ENCODE data around the gene OAF. TPM values are rescaled to one million over a fixed set of nuclear protein-coding genes. Genes with fewer than 3 reads are reported as not detected.
A peak's percentile ranks its signal among the peaks of the same experiment; 100 is the strongest.

OAF gene
- total RNA-seq, 2 donors from 2014 or later: 14.5 to 17.4 TPM

DNA sequence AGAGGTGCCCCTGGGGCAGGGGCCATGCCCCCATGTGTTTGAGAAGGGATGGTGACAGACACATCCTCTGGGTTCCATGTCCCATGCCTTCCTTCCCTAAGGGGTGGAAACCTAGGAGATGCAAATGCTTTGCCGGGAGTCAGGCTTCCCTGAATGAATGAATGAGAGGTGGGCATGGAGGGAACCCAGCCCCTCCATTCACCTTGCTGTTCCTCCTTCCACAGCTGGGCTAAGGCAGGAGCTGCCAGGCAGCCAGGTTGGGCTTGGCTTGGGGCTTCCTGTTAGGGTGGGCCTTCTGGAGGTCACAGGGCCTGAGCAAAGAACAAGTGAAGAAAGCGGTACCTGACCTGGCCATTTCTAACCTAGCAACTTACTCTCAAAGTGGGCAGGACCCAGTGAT, 30.0 kb downstream of the OAF start:
- Histone ChIP-seq H3K27ac (no peak overlapping the region), H3K4me1 (replicated peaks) (peaks cover 2% of the 10 kb centered on the region), H3K4me3 (no peak overlapping the region), H3K27me3 (replicated peaks; ENCODE audit: insufficient read depth) (no peaks in the 10 kb centered on the region), H3K36me3 (no peaks in the 10 kb centered on the region), H3K9me3 (no peaks in the 10 kb centered on the region)
- no peak for DNase-seq (ENCODE audit: low spot score)
- WGBS: 88% methylated on average over 2 of the region's 2 CpGs
- no peak for TF ChIP-seq POLR2AphosphoS5 (IDR thresholded peaks at IDR 0.05)
- no peak for TF ChIP-seq POLR2A (IDR thresholded peaks at IDR 0.05)
- TF ChIP-seq, protein P1, sequence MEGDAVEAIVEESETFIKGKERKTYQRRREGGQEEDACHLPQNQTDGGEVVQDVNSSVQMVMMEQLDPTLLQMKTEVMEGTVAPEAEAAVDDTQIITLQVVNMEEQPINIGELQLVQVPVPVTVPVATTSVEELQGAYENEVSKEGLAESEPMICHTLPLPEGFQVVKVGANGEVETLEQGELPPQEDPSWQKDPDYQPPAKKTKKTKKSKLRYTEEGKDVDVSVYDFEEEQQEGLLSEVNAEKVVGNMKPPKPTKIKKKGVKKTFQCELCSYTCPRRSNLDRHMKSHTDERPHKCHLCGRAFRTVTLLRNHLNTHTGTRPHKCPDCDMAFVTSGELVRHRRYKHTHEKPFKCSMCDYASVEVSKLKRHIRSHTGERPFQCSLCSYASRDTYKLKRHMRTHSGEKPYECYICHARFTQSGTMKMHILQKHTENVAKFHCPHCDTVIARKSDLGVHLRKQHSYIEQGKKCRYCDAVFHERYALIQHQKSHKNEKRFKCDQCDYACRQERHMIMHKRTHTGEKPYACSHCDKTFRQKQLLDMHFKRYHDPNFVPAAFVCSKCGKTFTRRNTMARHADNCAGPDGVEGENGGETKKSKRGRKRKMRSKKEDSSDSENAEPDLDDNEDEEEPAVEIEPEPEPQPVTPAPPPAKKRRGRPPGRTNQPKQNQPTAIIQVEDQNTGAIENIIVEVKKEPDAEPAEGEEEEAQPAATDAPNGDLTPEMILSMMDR (IDR thresholded peaks at IDR 0.05): no peak
- intact Hi-C loops (cut with DNase I): no loop called here

DNA sequence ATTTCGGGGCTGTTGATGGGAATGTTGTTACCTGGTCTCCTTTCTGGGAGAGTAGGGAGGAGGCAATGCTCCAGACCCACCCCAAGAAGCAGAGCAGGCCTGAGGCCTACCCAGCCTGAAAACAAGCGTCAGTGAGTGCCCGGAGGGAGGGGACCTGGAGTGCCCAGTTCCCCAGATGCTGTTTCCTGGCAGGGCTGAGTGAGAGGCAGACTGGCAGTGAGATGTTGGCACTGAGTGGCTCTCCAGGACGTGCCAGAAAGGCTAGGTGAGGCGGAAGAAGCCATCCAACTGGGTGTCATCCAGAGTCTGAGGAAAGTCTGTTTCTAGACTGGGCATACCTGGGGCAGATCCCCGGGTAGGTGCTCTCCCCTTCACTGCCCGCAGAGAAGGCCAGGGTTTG, 30.4 kb downstream of the OAF start:
- no peaks in the 10 kb centered on the region for H3K27me3 ChIP-seq (replicated peaks; ENCODE audit: insufficient read depth)
- DNase-seq (ENCODE audit: low spot score): peak; percentile 90
- H3K27ac ChIP-seq: no peak overlapping the region
- peaks cover 2% of the 10 kb centered on the region for H3K4me1 ChIP-seq (replicated peaks)
- WGBS: 46% methylated on average over 7 of the region's 7 CpGs
- TF ChIP-seq POLR2A (IDR thresholded peaks at IDR 0.05) (no peak), POLR2AphosphoS5 (IDR thresholded peaks at IDR 0.05) (peak; percentile 79)
- TF ChIP-seq, protein P1 (IDR thresholded peaks at IDR 0.05): no peak
- H3K36me3 ChIP-seq: no peaks in the 10 kb centered on the region
- intact Hi-C loops (cut with DNase I): no loop called here
- H3K9me3 ChIP-seq: no peaks in the 10 kb centered on the region
- no peak overlapping the region for H3K4me3 ChIP-seq

DNA sequence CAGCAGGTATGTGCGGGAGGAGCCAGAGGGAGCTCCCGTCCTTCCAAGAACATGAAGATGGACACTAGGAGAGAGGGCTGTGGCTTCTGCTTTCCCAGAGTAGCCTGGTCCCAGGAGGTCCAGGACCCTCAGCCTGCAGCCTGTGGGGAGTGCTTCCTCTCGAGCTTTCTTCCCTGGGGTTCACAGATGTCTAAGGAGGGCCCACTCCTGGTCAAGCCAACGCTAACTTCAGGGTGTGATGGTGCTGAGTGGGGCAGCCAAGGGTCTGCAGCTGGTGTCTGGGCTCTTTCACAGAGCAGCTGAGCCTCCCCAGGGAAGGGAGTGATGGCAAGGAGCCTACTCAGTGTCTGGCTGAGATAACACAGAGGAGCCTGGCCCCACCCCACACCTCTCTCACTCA, 32.4 kb downstream of the OAF start:
- H3K36me3 ChIP-seq: no peaks in the 10 kb centered on the region
- peaks cover 2% of the 10 kb centered on the region for H3K4me1 ChIP-seq (replicated peaks)
- TF ChIP-seq POLR2AphosphoS5 (IDR thresholded peaks at IDR 0.05): no peak
- intact Hi-C loops (cut with DNase I): no loop called here
- H3K27ac ChIP-seq: no peak overlapping the region
- H3K9me3 ChIP-seq: no peaks in the 10 kb centered on the region
- no peaks in the 10 kb centered on the region for H3K27me3 ChIP-seq (replicated peaks; ENCODE audit: insufficient read depth)
- no peak overlapping the region for H3K4me3 ChIP-seq
- 85% methylated on average over 4 of the region's 4 CpGs for WGBS
- no peak for DNase-seq (ENCODE audit: low spot score)

DNA sequence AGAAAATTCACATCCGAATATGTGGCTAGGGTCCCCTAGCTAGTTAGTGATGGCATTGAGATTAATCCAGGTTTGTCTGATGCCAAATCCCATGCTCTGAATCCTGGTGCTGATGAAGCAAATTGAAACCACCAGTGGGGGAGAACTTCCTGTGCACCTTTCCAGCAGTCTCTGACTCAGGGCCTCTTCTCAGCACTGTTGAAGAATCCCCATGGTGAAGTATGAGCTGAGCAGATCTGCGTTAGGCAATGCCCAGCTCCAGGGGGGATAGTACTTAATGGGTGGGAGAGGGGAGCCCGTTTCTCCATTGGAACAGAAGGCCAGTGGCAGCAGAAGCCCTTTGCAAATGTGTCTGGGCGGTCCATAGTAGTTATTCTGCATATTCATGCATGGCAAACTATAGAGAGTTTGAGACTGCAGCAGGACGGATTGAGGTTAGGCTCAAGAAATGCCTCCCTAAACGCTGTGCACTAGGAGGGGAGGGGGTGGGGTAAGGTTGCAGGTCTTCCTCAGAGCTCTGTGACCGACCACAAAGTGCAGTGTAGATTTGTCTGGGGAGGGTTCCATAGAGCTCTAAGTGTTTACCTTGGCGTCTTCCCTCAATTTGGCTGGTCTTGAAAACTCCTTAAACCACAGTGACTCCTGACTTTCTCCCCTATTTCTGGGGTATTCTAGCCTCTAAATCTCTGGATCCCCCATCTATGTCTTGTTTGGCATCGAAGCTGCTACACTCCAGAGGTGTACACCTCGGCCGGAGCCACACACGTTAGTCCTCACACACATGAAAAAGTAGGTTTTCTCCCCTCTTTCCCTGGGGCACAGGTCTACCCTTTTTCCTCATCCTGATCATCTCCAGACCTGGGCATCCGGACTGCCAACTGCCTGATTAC, 33.9 kb downstream of the OAF start:
- DNase-seq (ENCODE audit: low spot score): no peak
- WGBS: 72% methylated on average over 13 of the region's 13 CpGs
- no peaks in the 10 kb centered on the region for H3K36me3 ChIP-seq
- TF ChIP-seq POLR2A (IDR thresholded peaks at IDR 0.05) (no peak), POLR2AphosphoS5 (IDR thresholded peaks at IDR 0.05) (no peak)
- TF ChIP-seq, protein P1 (IDR thresholded peaks at IDR 0.05): no peak
- H3K9me3 ChIP-seq: no peaks in the 10 kb centered on the region
- no peak overlapping the region for H3K4me3 ChIP-seq
- H3K4me1 ChIP-seq (replicated peaks): peaks cover 2% of the 10 kb centered on the region
- no peaks in the 10 kb centered on the region for H3K27me3 ChIP-seq (replicated peaks; ENCODE audit: insufficient read depth)
- no peak overlapping the region for H3K27ac ChIP-seq
- intact Hi-C loops (cut with DNase I): no loop called here

DNA sequence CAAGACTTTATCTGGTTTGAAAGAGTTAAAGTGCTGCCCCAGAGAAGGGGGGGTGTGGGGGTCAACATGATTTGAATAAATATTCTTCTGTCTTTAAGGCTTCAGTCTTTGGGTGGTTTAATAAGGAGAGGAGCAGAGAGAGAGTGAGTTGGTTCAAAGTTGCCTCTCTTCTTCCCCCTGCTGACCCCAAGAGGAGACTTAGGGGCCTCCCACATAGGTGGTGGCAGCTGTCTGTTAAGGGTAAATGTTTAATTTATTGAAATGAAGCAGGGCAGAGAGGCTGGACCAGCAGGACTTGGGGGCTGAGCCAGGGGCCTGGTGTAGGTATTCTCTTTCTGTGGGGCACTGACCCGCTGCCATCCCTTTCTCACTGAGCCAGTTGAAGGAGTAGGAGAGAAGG, 34.6 kb downstream of the OAF start:
- Histone ChIP-seq H3K27me3 (replicated peaks; ENCODE audit: insufficient read depth) (no peaks in the 10 kb centered on the region), H3K9me3 (no peaks in the 10 kb centered on the region), H3K36me3 (no peaks in the 10 kb centered on the region), H3K27ac (no peak overlapping the region), H3K4me1 (replicated peaks) (peaks cover under 1% of the 10 kb centered on the region), H3K4me3 (no peak overlapping the region)
- WGBS: 100% methylated on average over 1 of the region's 1 CpG
- no peak for TF ChIP-seq POLR2AphosphoS5 (IDR thresholded peaks at IDR 0.05)
- TF ChIP-seq POLR2A (IDR thresholded peaks at IDR 0.05): no peak
- TF ChIP-seq, protein P1 (IDR thresholded peaks at IDR 0.05): no peak
- intact Hi-C loops (cut with DNase I): no loop called here
- no peak for DNase-seq (ENCODE audit: low spot score)
